DND-41 (cell line): ENCODE data around the gene POR.

Experiments
- ATAC-seq: fragments of 200-7000 bp; cut with Tn5 transposase; 3 replicates; pipeline ENCODE4 v1.9.1; 2021; ENCODE audit warnings: low read depth; ENCODE audit not compliant: insufficient read depth
- DNase-seq: peaks from one replicate; pipeline ENCODE4 v3.0.0-alpha.2; 2020
- H2AFZ ChIP-seq: 2 replicates; pipeline ENCODE4 v1.6.0; 2012; ENCODE audit warnings: low read depth, low read length
- H3K27ac ChIP-seq: 2 replicates; pipeline ENCODE4 v1.5.1; 2012; ENCODE audit warnings: low read length, inconsistent platforms
- H3K27me3 ChIP-seq: fragments of 200-600 bp; sonication (generic); 2 replicates; pipeline ENCODE4 v1.6.0; 2012; ENCODE audit warnings: low read length, mild to moderate bottlenecking, inconsistent platforms; ENCODE audit not compliant: insufficient read depth, poor library complexity
- H3K36me3 ChIP-seq: 2 replicates; pipeline ENCODE4 v1.5.1; 2012; ENCODE audit warnings: low read length, inconsistent platforms; ENCODE audit not compliant: insufficient read depth
- H3K4me1 ChIP-seq: 2 replicates; pipeline ENCODE4 v1.5.1; 2012; ENCODE audit warnings: mild to moderate bottlenecking, low read length; ENCODE audit not compliant: insufficient read depth
- H3K4me2 ChIP-seq: 2 replicates; pipeline ENCODE4 v1.6.0; 2012; ENCODE audit warnings: mild to moderate bottlenecking, moderate library complexity, low read length, inconsistent platforms; ENCODE audit not compliant: insufficient read depth
- H3K4me3 ChIP-seq, 2 experiments: fragments of 200-600 bp in 1 of 2; shearing (Covaris generic) in 1 of 2; 2 replicates each; pipeline ENCODE4 v1.5.1; 2012 to 2016; ENCODE audit warnings: inconsistent platforms in 2 of 2, low read length in 2 of 2, mild to moderate bottlenecking in 2 of 2, low read depth in 1 of 2, moderate library complexity in 1 of 2
- H3K79me2 ChIP-seq: 2 replicates; pipeline ENCODE4 v1.6.0; 2012; ENCODE audit warnings: low read length, inconsistent platforms; ENCODE audit not compliant: insufficient read depth
- H3K9ac ChIP-seq: 2 replicates; pipeline ENCODE4 v1.6.0; 2012; ENCODE audit warnings: low read depth, mild to moderate bottlenecking, inconsistent platforms, low read length, moderate library complexity
- H3K9me3 ChIP-seq: 2 replicates; pipeline ENCODE4 v1.5.1; 2012; ENCODE audit warnings: low read length, moderate library complexity, mild to moderate bottlenecking, inconsistent platforms; ENCODE audit not compliant: insufficient read depth, severe bottlenecking
- H4K20me1 ChIP-seq: 2 replicates; pipeline ENCODE4 v1.6.0; 2012; ENCODE audit warnings: low read length; ENCODE audit not compliant: insufficient read depth
- EZH2 ChIP-seq: IDR thresholded peaks from 3 replicates; pipeline ENCODE4 v1.6.1; 2012; ENCODE audit warnings: borderline replicate concordance, low read depth, mild to moderate bottlenecking, moderate library complexity, low read length, inconsistent platforms; ENCODE audit not compliant: severe bottlenecking
- TF ChIP-seq, protein P1 (sequence below): IDR thresholded peaks from 2 replicates; pipeline ENCODE4 v1.5.1; 2012; ENCODE audit warnings: borderline replicate concordance, low read length, moderate library complexity, mild to moderate bottlenecking; ENCODE audit not compliant: poor library complexity, severe bottlenecking; ENCODE audit errors: extremely low read depth

The POR gene

DNA sequence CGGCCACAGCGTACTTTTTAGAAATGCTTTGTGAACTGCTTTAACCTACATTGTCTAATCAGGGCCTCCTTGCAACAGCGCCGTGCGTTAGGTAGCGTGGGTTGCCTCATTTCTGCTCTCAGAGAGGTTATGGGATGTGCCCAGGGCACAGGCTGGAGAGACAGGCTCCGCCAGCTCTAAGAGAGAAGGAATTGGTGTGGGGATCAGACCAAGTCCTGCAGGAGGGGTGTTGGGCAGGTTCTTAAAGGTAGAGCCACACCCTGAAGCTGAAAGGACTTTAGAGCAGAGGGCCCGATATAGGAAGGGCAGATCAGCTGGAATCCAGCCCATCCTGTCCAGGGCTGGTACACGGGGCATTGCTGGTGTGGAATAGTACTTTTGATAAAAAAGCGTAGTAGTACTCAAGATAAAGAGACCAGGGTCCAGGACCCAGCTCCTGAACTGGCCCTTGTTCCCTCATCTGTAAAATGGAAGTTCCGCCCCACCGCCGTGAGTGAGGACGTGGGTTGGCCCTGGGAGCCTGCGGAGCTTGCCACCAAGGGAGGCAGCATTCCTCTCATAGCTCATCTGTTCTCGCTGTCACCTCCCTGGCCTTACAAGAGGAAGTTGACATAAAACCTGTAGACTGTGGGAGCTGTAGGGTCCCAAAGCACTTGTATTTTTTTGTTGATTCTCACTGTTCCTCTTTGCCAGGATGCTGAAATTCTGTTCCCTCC, 42.2 kb downstream of the POR start:
- no peak overlapping the region for H2AFZ ChIP-seq
- DNase-seq (no peak), ATAC-seq (no peak)
- no peaks in the 10 kb centered on the region for H3K4me1 ChIP-seq
- no peaks in the 10 kb centered on the region for H3K9me3 ChIP-seq
- H3K79me2 ChIP-seq = no peaks in the 10 kb centered on the region
- H3K4me2 ChIP-seq = no peak overlapping the region
- H3K27ac ChIP-seq = no peak overlapping the region
- no peak overlapping the region for H3K4me3 ChIP-seq
- TF ChIP-seq, protein P1, sequence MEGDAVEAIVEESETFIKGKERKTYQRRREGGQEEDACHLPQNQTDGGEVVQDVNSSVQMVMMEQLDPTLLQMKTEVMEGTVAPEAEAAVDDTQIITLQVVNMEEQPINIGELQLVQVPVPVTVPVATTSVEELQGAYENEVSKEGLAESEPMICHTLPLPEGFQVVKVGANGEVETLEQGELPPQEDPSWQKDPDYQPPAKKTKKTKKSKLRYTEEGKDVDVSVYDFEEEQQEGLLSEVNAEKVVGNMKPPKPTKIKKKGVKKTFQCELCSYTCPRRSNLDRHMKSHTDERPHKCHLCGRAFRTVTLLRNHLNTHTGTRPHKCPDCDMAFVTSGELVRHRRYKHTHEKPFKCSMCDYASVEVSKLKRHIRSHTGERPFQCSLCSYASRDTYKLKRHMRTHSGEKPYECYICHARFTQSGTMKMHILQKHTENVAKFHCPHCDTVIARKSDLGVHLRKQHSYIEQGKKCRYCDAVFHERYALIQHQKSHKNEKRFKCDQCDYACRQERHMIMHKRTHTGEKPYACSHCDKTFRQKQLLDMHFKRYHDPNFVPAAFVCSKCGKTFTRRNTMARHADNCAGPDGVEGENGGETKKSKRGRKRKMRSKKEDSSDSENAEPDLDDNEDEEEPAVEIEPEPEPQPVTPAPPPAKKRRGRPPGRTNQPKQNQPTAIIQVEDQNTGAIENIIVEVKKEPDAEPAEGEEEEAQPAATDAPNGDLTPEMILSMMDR = no peak
- TF ChIP-seq EZH2 = no peak
- peaks cover 14% of the 10 kb centered on the region; the same call in 1 of the 2 replicates for H3K36me3 ChIP-seq
- no peaks in the 10 kb centered on the region for H3K27me3 ChIP-seq
- H4K20me1 ChIP-seq = no peaks in the 10 kb centered on the region
- H3K9ac ChIP-seq = no peak overlapping the region

DNA sequence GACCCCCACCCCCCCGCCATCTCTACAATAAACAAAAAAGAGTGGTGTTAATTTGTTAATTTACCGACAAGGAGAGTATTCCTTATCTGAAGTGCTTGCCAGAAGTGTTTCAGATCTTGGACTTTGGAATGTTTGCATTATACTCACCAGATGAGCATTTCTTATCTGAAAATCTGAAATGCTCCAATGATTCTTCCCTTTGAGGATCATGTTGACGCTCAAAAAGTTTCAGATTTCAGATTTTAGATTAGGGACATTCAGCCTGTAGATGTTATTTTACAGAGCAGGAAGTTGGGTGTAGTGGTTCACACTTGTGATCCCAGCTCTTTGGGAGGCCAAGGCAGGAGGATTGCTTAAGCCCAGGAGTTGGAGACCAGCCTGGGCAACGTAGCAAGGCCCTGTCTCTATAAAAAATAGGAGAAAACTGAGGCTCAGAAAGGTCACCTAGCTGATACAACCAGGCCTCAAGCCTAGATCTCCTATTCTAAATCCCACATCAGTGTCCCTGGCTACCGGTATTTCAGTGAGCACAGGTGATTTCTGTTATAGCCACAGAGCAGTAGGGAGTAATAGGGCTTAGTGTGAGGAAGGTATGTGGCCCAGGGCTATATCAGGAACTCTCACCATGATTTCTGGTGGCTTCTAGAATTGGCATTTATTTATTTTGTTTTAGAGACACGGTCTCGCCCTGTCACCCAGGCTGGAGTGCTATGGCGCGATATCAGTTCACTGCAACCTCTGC, 44.0 kb downstream of the POR start:
- no peak for DNase-seq
- no peaks in the 10 kb centered on the region for H3K4me1 ChIP-seq
- H3K9ac ChIP-seq = no peak overlapping the region
- no peaks in the 10 kb centered on the region for H3K79me2 ChIP-seq
- no peaks in the 10 kb centered on the region for H3K27me3 ChIP-seq
- no peaks in the 10 kb centered on the region for H3K9me3 ChIP-seq
- no peaks in the 10 kb centered on the region for H4K20me1 ChIP-seq
- no peak overlapping the region for H3K27ac ChIP-seq
- no peak overlapping the region for H3K4me3 ChIP-seq
- H3K36me3 ChIP-seq = peaks cover 14% of the 10 kb centered on the region; the same call in 1 of the 2 replicates
- no peak overlapping the region for H2AFZ ChIP-seq
- no peak overlapping the region for H3K4me2 ChIP-seq
- TF ChIP-seq, protein P1 = no peak
- TF ChIP-seq EZH2 = no peak
- ATAC-seq = no peak

DNA sequence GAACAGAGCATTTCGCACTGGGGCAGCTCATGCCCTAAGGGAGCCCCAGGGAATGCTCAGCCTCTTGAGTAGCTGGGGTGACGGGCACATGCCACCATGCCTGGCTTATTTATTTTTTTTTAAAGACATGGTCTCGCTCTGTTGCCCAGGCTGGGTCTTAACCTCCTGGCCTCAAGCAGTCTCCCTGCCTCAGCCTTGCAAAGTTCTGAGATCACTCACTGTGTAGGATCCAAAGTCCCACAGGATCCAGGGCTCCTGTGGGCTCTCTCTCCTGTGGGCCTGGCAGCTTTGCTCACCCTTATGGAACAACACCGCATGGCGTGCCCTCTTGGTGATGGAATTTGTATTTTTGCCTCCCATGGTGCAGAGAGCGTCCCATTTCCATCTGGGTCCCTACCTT, 45.4 kb downstream of the POR start:
- H3K4me2 ChIP-seq = no peak overlapping the region
- no peak for ATAC-seq
- H3K9ac ChIP-seq = no peak overlapping the region
- DNase-seq = no peak
- H3K36me3 ChIP-seq = peaks cover 13% of the 10 kb centered on the region; the same call in 1 of the 2 replicates
- TF ChIP-seq, protein P1 = no peak
- TF ChIP-seq EZH2 = no peak
- no peaks in the 10 kb centered on the region for H3K9me3 ChIP-seq
- H2AFZ ChIP-seq = no peak overlapping the region
- no peaks in the 10 kb centered on the region for H3K4me1 ChIP-seq
- no peak overlapping the region for H3K27ac ChIP-seq
- no peaks in the 10 kb centered on the region for H4K20me1 ChIP-seq
- H3K4me3 ChIP-seq = no peak overlapping the region
- H3K27me3 ChIP-seq = no peaks in the 10 kb centered on the region
- no peaks in the 10 kb centered on the region for H3K79me2 ChIP-seq
